22Rv1 (cell line): ENCODE measurements around the gene DARS2.
"Not testable (repeated sequence)": the region's sequence is repeated elsewhere in the genome, so short reads cannot be mapped to it uniquely, and the experiment has no call there.

Experiments used
- ZFX ChIP-seq: fragments of 450-650 bp; IDR thresholded peaks from 2 replicates; pipeline ENCODE4 v1.6.1; 2017; ENCODE audit warnings: antibody characterized with exemption, borderline replicate concordance
- TF ChIP-seq, protein P1 (sequence below): fragments of 450-650 bp; IDR thresholded peaks from 2 replicates; pipeline ENCODE4 v1.5.1; 2017; ENCODE audit warnings: mild to moderate bottlenecking

DNA sequence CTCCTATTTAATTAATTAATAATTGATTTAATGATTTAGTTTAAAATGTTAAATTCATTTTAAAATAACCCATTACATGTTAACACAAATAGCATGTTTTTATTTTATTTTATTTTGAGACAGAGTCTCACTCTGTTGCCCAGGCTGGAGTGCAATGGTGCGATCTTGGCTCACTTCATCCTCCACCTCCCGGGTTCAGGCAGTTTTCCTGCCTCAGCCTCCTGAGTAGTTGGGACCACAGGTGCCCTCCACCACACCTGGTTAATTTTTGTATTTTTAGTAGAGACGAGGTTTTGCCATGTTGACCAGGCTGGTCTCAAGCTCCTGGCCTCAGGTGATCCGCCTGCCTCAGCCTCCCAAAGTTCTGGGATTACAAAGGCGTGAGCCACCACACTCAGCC is 35.1 kb downstream of the DARS2 start:
- TF ChIP-seq, protein P1, sequence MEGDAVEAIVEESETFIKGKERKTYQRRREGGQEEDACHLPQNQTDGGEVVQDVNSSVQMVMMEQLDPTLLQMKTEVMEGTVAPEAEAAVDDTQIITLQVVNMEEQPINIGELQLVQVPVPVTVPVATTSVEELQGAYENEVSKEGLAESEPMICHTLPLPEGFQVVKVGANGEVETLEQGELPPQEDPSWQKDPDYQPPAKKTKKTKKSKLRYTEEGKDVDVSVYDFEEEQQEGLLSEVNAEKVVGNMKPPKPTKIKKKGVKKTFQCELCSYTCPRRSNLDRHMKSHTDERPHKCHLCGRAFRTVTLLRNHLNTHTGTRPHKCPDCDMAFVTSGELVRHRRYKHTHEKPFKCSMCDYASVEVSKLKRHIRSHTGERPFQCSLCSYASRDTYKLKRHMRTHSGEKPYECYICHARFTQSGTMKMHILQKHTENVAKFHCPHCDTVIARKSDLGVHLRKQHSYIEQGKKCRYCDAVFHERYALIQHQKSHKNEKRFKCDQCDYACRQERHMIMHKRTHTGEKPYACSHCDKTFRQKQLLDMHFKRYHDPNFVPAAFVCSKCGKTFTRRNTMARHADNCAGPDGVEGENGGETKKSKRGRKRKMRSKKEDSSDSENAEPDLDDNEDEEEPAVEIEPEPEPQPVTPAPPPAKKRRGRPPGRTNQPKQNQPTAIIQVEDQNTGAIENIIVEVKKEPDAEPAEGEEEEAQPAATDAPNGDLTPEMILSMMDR = not testable (repeated sequence)
- TF ChIP-seq ZFX = not testable (repeated sequence)
